ENCODE results near the gene MTR.

- TF ChIP-seq FOXA1 (IDR thresholded peaks at IDR 0.05) = no peak
- no peak for TF ChIP-seq SP1 (IDR thresholded peaks at IDR 0.05)
- no peak for TF ChIP-seq ARNT (IDR thresholded peaks at IDR 0.05)
- TF ChIP-seq NFRKB (IDR thresholded peaks at IDR 0.05) = no peak
- no peak for TF ChIP-seq ELF4 (IDR thresholded peaks at IDR 0.05)
- no peak for TF ChIP-seq FOXM1 (IDR thresholded peaks at IDR 0.05; ENCODE audit: borderline replicate concordance)
Observed at GRCh38 chr1:236875975-236876374, 80.9 kb downstream of the MTR start.
